Liver (tissue), 3 donors: ENCODE results near the gene SUCNR1.

Experiments used
- ATF3 ChIP-seq: IDR thresholded peaks from 2 replicates; pipeline ENCODE4 v1.6.1; 2016; ENCODE audit warnings: antibody characterized with exemption
- CTCF ChIP-seq: fragments of 150-350 bp; IDR thresholded peaks from 2 replicates; pipeline ENCODE4 v1.5.1; 2017; ENCODE audit warnings: improper control_type of control experiment, low read depth, low read length; ENCODE audit not compliant: missing input control
- EGR1 ChIP-seq, 2 donors: IDR thresholded peaks; 2 replicates each; pipeline ENCODE4 v1.6.1; 2016 to 2018; ENCODE audit warnings: antibody characterized with exemption in 2 of 2, low read depth in 2 of 2
- FOXA1 ChIP-seq: IDR thresholded peaks from 2 replicates; pipeline ENCODE4 v1.6.1; 2016; ENCODE audit warnings: antibody characterized with exemption
- GABPA ChIP-seq, 2 donors: IDR thresholded peaks in 1 of 2; conservative IDR thresholded peaks in 1 of 2; 2 replicates each; pipeline ENCODE4 v1.6.1; 2016; ENCODE audit warnings: antibody characterized with exemption in 2 of 2, mild to moderate bottlenecking in 1 of 2, moderate library complexity in 1 of 2
- JUND ChIP-seq, 2 donors: IDR thresholded peaks; 2 replicates each; pipeline ENCODE4 v1.6.1; 2016; ENCODE audit warnings: antibody characterized with exemption in 2 of 2
- RAD21 ChIP-seq, 2 donors: IDR thresholded peaks; 2 replicates each; pipeline ENCODE4 v1.6.1; 2016; ENCODE audit warnings: antibody characterized with exemption in 2 of 2, mild to moderate bottlenecking in 2 of 2
- RXRA ChIP-seq, 2 donors: IDR thresholded peaks; 2 replicates each; pipeline ENCODE4 v1.6.1; 2017 to 2018; ENCODE audit warnings: antibody characterized with exemption in 2 of 2, mild to moderate bottlenecking in 1 of 2
- SP1 ChIP-seq: IDR thresholded peaks from 2 replicates; pipeline ENCODE4 v1.6.1; 2018; ENCODE audit warnings: antibody characterized with exemption, mild to moderate bottlenecking
- TAF1 ChIP-seq: conservative IDR thresholded peaks from 2 replicates; pipeline ENCODE4 v1.6.1; 2016; ENCODE audit warnings: antibody characterized with exemption, mild to moderate bottlenecking
- YY1 ChIP-seq: IDR thresholded peaks from 2 replicates; pipeline ENCODE4 v1.6.1; 2016; ENCODE audit warnings: antibody characterized with exemption, mild to moderate bottlenecking
- ZBTB33 ChIP-seq: IDR thresholded peaks from 2 replicates; pipeline ENCODE4 v1.6.1; 2016; ENCODE audit warnings: antibody characterized with exemption
- TF ChIP-seq, protein P1 (sequence below): IDR thresholded peaks from 2 replicates; pipeline ENCODE4 v1.6.1; 2016; ENCODE audit warnings: antibody characterized with exemption
- TF ChIP-seq, protein P2 (sequence below): IDR thresholded peaks from 2 replicates; pipeline ENCODE4 v1.6.1; 2016; ENCODE audit warnings: antibody characterized with exemption, mild to moderate bottlenecking
- donor health status: healthy.
- donor health status: healthy.

- TF ChIP-seq RAD21 (IDR thresholded peaks at IDR 0.05) (no peak), CTCF (no peak), ATF3 (no peak), GABPA (IDR thresholded peaks at IDR 0.05 in 1 of 2, conservative IDR thresholded peaks at IDR 0.05 in 1 of 2) (no peak), EGR1 (IDR thresholded peaks at IDR 0.05; ENCODE audit: low read depth in 2 of 2) (no peak), YY1 (no peak), ZBTB33 (no peak), JUND (IDR thresholded peaks at IDR 0.05) (no peak), TAF1 (no peak), SP1 (no peak), FOXA1 (no peak), RXRA (IDR thresholded peaks at IDR 0.05) (no peak)
- TF ChIP-seq, protein P1, sequence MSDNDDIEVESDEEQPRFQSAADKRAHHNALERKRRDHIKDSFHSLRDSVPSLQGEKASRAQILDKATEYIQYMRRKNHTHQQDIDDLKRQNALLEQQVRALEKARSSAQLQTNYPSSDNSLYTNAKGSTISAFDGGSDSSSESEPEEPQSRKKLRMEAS, result no peak
- TF ChIP-seq, protein P2, sequence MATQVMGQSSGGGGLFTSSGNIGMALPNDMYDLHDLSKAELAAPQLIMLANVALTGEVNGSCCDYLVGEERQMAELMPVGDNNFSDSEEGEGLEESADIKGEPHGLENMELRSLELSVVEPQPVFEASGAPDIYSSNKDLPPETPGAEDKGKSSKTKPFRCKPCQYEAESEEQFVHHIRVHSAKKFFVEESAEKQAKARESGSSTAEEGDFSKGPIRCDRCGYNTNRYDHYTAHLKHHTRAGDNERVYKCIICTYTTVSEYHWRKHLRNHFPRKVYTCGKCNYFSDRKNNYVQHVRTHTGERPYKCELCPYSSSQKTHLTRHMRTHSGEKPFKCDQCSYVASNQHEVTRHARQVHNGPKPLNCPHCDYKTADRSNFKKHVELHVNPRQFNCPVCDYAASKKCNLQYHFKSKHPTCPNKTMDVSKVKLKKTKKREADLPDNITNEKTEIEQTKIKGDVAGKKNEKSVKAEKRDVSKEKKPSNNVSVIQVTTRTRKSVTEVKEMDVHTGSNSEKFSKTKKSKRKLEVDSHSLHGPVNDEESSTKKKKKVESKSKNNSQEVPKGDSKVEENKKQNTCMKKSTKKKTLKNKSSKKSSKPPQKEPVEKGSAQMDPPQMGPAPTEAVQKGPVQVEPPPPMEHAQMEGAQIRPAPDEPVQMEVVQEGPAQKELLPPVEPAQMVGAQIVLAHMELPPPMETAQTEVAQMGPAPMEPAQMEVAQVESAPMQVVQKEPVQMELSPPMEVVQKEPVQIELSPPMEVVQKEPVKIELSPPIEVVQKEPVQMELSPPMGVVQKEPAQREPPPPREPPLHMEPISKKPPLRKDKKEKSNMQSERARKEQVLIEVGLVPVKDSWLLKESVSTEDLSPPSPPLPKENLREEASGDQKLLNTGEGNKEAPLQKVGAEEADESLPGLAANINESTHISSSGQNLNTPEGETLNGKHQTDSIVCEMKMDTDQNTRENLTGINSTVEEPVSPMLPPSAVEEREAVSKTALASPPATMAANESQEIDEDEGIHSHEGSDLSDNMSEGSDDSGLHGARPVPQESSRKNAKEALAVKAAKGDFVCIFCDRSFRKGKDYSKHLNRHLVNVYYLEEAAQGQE, result no peak
Measured at GRCh38 chr3:151827816-151828215, 45.6 kb upstream of the SUCNR1 start.
